Skeletal muscle satellite cell (primary cell): ENCODE data around the gene SAP30L.

Source experiments
- H3K27me3 ChIP-seq: 2 replicates; pipeline ENCODE4 v1.7.0; 2013; ENCODE audit warnings: low read length; ENCODE audit not compliant: control insufficient read depth, insufficient read depth
- H3K36me3 ChIP-seq: 2 replicates; pipeline ENCODE4 v1.7.0; 2013; ENCODE audit warnings: mild to moderate bottlenecking, control low read depth, low read length; ENCODE audit not compliant: insufficient read depth
- H3K4me1 ChIP-seq: 2 replicates; pipeline ENCODE4 v1.7.0; 2013; ENCODE audit warnings: low read length; ENCODE audit not compliant: control insufficient read depth, insufficient read depth
- H3K4me2 ChIP-seq: 2 replicates; pipeline ENCODE4 v1.7.0; 2013; ENCODE audit warnings: mild to moderate bottlenecking, low read length
- H3K4me3 ChIP-seq: 2 replicates; pipeline ENCODE4 v1.7.0; 2013; ENCODE audit warnings: low read length
- H3K9ac ChIP-seq: 2 replicates; pipeline ENCODE4 v1.7.0; 2013; ENCODE audit warnings: mild to moderate bottlenecking, low read depth, low read length, moderate library complexity
- H3K9me3 ChIP-seq: replicated peaks from 2 replicates; pipeline ENCODE4 v1.7.0; 2013; ENCODE audit warnings: mild to moderate bottlenecking, control low read depth, low read length

Gene SAP30L

DNA sequence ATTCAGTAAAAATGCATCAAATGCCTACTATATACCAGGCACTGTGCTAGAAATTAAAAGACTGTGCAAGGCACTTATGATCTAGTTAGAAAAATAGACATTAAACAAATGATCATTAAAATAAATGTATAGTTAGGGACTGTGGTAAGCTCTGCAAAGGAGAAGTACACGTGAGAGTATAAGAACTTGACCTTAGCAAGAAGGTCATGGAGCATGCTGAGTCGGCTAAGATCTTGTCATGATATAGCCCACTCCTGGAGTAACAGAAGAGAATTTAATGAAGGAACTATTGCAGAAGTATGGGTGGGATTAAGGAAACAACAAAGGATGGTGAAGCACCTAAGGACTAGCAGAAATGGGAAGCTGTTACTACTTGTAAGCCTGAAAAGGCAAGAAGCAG lies 23.5 kb upstream of the SAP30L start:
- H3K36me3 ChIP-seq = peaks cover 29% of the 10 kb centered on the region
- H3K27me3 ChIP-seq = no peaks in the 10 kb centered on the region
- no peaks in the 10 kb centered on the region for H3K9me3 ChIP-seq
- no peak overlapping the region for H3K4me2 ChIP-seq
- no peak overlapping the region for H3K4me3 ChIP-seq
- H3K9ac ChIP-seq = no peak overlapping the region
- H3K4me1 ChIP-seq = no peaks in the 10 kb centered on the region

DNA sequence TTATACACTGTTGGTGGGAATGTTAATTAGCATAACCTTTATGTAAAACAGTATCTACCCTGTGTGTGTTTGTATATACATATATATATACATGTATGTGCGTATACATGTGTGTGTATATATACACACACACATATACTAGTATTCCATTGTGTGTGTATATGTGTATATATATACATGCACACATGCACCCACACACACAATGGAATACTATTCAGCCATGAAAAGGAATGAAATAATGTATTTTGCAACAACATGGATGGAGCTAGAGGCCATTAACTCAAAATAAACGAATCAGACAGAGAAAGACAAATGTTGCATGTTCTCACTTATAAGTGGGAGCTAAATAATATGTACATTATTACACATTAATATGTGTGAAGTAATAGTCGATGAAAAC lies 17.6 kb upstream of the SAP30L start:
- H3K9ac ChIP-seq = no peak overlapping the region
- H3K27me3 ChIP-seq = no peaks in the 10 kb centered on the region
- no peak overlapping the region for H3K4me3 ChIP-seq
- H3K9me3 ChIP-seq = no peaks in the 10 kb centered on the region
- no peak overlapping the region for H3K4me2 ChIP-seq
- H3K36me3 ChIP-seq = no peaks in the 10 kb centered on the region
- no peaks in the 10 kb centered on the region for H3K4me1 ChIP-seq

DNA sequence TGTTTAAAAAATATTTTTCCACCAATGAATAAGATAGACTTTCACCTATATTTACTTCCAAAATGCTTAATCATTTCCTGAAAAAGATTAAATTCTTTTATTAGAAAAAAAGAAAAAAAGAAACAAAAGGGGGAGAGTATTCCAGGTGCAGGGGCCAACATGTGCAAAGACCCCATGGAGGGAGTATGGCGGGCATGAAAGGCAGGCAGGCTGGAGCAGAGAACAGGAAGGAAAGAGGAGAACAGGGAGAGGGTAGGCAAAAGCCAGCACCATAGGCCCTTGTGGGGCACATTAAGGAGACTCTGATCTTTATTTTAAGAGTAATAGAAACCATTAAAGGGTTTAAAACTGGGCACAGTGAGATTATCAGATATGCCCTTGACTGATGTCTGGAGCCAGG lies 16.5 kb upstream of the SAP30L start:
- H3K9ac ChIP-seq = no peak overlapping the region
- no peaks in the 10 kb centered on the region for H3K4me1 ChIP-seq
- H3K27me3 ChIP-seq = no peaks in the 10 kb centered on the region
- H3K4me2 ChIP-seq = no peak overlapping the region
- no peaks in the 10 kb centered on the region for H3K36me3 ChIP-seq
- no peaks in the 10 kb centered on the region for H3K9me3 ChIP-seq
- no peak overlapping the region for H3K4me3 ChIP-seq

DNA sequence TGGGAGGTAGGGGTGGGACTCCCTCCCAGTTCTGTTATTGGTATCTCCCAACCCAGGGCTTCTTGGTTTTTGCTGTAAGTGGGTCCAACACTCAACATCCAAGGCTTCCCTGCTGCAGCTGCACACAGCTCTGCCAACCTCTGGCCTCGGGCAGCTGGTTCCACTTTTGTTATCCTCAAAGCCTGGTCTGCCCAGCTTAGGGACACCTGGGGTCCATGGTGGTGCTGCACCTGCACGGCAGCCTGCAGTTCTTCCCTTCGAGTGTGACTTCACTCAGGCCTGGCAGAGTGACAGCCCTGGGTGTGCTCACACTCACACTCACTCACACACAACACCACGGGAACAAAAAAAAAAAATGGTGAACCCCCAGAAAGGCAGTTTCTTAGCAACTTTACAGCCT lies 15.3 kb upstream of the SAP30L start:
- Histone ChIP-seq H3K9me3 (no peaks in the 10 kb centered on the region), H3K4me1 (no peaks in the 10 kb centered on the region), H3K27me3 (no peaks in the 10 kb centered on the region), H3K4me3 (no peak overlapping the region), H3K4me2 (no peak overlapping the region), H3K9ac (no peak overlapping the region), H3K36me3 (no peaks in the 10 kb centered on the region)

DNA sequence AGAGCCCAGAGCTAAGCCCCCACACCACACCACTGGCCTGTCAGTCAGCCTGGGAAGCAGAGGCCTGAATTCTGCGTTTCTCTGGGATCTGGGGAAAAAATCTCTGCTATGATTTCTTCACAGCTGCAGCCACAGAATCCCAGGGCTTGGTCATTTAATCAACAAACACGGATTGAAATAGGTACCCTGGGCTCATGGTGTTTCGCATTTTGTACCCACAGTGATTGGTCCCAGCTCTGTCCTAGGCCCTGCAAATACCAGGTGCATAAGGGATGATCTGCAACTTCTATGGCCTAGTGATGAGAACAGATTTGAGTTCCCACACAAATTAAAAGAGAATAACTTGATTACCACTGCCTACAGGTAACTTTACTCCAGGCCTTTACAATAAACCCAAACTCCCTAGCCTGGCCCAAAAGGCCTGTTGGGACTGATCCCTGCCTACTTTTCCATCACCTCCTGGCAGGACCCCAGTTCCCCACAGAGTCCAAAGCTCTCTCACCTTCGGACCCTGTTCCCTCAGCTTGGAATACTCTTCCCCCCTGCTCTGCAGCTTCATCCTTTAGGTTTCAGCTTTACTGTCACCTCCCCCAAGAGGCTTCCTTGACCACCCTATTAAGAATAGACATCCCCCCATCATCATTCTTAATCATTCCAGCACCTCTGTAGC lies 14.7 kb upstream of the SAP30L start:
- Histone ChIP-seq H3K4me1 (no peaks in the 10 kb centered on the region), H3K4me3 (no peak overlapping the region), H3K9me3 (no peaks in the 10 kb centered on the region), H3K4me2 (no peak overlapping the region), H3K36me3 (peaks cover 3% of the 10 kb centered on the region), H3K27me3 (no peaks in the 10 kb centered on the region), H3K9ac (no peak overlapping the region)

DNA sequence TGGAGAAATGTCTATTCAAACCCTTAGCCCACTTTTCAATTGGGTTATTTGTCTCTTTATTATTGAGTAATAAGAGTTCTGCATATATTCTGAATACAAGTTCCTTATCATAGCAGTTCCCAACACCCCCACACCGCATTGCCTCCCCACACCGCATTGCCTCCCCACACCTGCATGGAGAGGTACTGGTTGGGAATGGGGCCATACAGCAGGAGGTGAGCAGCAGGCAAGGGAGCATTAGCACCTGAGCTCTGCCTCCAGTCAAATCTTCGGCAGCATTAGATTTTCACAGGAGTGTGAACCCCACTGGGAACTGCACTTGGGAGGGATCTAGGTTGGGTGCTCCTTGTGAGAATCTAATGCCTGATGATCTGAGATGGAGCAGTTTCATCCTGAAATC lies 10.6 kb upstream of the SAP30L start:
- H3K9ac ChIP-seq = no peak overlapping the region
- no peak overlapping the region for H3K4me2 ChIP-seq
- no peaks in the 10 kb centered on the region for H3K27me3 ChIP-seq
- H3K4me1 ChIP-seq = peaks cover 9% of the 10 kb centered on the region
- H3K4me3 ChIP-seq = no peak overlapping the region
- no peaks in the 10 kb centered on the region for H3K9me3 ChIP-seq
- peaks cover 17% of the 10 kb centered on the region for H3K36me3 ChIP-seq

DNA sequence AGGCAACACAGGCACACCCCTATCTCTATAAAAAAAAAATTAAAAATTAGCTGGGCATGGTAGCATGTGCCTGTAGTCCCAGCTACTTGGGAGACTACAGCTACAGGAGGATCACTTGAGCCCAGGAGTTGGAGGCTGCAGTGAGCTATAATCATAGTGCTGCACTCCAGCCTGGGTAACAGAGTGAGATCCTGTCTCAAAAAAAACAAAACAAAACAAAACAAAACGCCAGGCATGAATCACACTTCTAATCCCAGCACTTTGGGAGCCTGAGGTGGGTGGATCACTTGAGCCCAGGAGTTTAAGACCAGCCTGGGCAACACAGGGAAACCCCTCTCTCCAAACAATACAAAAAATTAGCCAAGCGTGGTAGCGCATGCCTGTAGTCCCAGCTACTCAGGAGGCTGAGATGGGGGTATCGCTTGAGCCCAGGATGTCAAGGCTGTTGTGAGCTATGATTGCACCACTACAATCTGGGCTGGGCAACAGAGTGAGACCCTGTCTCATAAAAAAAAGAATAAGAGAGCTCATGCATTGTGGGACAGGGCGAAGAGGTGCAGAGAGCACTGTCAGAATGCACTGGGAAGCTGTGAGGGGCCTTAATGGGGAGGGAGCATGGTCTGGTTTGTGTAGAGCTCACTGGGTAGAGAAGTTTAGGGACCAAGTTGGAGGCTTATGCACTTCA lies 8.4 kb upstream of the SAP30L start:
- Histone ChIP-seq H3K4me3 (no peak overlapping the region), H3K27me3 (no peaks in the 10 kb centered on the region), H3K36me3 (peaks cover 35% of the 10 kb centered on the region), H3K4me1 (peaks cover 9% of the 10 kb centered on the region), H3K4me2 (no peak overlapping the region), H3K9ac (no peak overlapping the region), H3K9me3 (no peaks in the 10 kb centered on the region)

DNA sequence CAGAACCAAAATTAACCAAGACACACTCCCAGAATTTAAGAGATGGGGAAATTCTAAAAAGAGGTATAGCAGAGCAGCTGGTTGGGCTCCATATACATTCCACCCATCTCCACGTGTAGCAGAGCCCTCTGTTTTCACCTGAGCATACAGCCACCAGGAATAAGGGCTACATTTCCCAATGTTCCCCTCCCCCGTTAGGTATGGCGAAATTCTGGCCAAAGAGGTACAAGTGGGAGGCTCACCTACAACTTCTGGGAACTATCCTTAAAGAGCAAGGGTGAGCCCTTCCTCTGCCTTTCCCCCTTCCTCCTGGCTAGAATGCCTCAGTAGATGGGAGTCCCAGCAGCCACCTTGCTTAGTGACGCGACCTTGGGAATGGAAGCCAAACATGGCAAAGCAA lies 5.3 kb upstream of the SAP30L start:
- H3K27me3 ChIP-seq = no peaks in the 10 kb centered on the region
- no peak overlapping the region for H3K4me2 ChIP-seq
- H3K9me3 ChIP-seq = no peaks in the 10 kb centered on the region
- peaks cover 41% of the 10 kb centered on the region for H3K36me3 ChIP-seq
- no peak overlapping the region for H3K4me3 ChIP-seq
- peaks cover 16% of the 10 kb centered on the region for H3K4me1 ChIP-seq
- H3K9ac ChIP-seq = no peak overlapping the region

DNA sequence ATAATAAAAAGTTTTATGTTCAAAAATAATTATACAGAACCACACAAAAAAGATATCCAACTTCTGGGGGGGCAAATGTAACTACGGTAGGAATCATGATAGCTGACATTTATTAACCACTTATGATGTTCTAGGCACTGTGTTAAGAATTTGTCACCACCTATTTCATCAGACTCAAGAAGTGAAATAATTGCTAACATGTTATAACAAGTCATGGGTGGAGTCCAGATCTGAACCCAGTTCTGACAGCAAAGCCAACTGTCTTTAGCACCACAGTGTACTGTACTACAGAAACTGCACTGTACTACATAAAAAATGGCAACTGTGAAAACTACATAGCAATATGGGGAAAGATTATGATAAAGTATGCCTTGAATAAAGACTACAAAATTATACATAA lies 3.0 kb upstream of the SAP30L start:
- peaks cover 32% of the 10 kb centered on the region for H3K36me3 ChIP-seq
- H3K4me1 ChIP-seq = peaks cover 14% of the 10 kb centered on the region
- H3K4me3 ChIP-seq = no peak overlapping the region
- H3K4me2 ChIP-seq = no peak overlapping the region
- H3K9me3 ChIP-seq = no peaks in the 10 kb centered on the region
- H3K9ac ChIP-seq = no peak overlapping the region
- no peaks in the 10 kb centered on the region for H3K27me3 ChIP-seq

DNA sequence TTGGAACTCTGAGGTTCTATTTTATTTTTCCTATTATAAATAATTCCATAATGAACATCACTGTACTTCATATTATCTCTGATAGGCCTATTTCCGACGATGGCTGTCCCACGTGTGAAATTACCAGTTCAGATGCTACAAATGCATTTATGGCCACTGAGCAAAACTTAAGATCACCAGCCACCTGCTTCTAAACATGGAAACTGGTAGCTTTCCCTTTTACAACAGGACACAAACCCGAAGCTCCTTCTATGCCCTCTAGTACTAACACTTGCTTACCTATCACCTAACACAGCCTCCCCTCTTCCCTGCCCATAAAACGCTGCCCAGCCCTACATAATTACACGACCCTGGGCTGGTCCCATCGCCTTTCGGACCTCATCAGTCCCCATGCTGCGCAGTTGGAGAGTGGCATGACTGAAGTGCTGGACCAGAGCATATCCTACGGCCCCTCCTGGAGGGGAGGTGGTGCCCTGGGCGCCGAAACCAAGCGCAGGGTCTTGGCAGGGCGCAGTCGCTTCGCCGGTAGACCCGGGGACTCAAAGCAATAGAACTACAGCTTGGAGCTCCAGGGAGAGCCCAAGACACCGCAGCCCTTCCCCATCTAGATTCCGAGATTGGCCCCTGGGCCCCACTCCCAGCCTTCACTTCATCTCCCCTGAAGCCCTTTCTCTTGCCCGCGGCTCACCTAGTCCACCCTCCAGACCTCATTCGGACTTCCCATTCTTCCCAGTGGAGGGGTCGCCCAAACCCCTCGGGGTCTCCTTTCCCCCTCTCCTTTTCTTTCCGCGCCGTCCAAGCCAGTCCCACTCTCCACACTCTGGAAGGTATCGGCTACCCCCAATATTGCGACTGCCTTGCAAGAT lies 1.0 kb upstream of the SAP30L start:
- Histone ChIP-seq H3K4me1 (peaks cover 17% of the 10 kb centered on the region), H3K27me3 (no peaks in the 10 kb centered on the region), H3K9ac (peak overlapping the region; percentile 82), H3K4me2 (peak overlapping the region; percentile 98), H3K36me3 (peaks cover 23% of the 10 kb centered on the region), H3K9me3 (no peaks in the 10 kb centered on the region), H3K4me3 (peak overlapping the region; percentile 89)

DNA sequence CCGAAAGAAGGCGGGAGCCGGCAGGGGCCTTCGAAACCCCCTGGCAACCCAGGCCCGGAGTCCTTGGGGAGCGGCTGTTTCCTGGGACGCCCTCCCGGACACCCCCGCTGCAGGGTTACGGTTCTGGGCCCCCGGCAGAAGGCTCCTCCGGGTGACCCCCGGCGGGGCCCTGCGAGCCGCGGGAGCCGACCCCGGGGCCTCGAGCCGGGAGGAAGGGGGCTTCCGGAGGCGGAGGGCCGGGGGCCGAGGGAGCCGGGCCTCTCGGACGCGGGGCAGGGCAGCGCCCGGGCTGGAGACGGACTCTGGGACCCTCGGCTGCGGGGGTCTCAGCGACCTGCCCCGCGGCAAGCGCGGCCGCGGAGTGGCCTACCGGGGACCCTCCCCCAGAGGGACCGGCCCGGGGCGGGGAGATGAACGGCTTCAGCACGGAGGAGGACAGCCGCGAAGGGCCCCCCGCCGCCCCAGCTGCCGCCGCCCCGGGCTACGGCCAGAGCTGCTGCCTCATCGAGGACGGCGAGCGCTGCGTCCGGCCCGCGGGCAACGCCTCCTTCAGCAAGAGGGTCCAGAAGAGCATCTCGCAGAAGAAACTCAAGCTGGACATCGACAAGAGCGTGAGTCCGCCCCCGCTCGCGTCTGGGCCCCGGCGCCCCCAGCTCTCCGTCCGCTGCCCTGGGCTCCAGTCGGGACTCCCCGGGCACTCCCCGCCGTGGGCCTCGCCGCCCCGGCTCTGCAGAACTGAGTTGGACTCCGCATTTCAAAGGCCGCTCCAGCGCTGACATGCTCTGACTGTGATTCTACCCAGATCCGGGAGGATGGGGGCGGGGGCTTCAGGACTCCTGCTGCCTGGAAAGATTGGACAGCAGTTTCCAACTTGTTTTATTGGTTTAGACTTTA lies 645 bp downstream of the SAP30L start:
- Histone ChIP-seq H3K36me3 (peaks cover 23% of the 10 kb centered on the region), H3K4me1 (peaks cover 17% of the 10 kb centered on the region), H3K27me3 (no peaks in the 10 kb centered on the region), H3K9ac (peak overlapping the region; percentile 82), H3K9me3 (no peaks in the 10 kb centered on the region), H3K4me3 (peak overlapping the region; percentile 89), H3K4me2 (peak overlapping the region; percentile 98)
